Activated gamma-delta T cell treated with Interleukin-2 at 50 U/mL for 16 hours (primary cell): ENCODE measurements around the gene DENND2A.

ENCODE experiments used
- DNase-seq: peaks from one replicate; pipeline ENCODE4 v3.0.0-alpha.2; 2020

Gene DENND2A

DNA sequence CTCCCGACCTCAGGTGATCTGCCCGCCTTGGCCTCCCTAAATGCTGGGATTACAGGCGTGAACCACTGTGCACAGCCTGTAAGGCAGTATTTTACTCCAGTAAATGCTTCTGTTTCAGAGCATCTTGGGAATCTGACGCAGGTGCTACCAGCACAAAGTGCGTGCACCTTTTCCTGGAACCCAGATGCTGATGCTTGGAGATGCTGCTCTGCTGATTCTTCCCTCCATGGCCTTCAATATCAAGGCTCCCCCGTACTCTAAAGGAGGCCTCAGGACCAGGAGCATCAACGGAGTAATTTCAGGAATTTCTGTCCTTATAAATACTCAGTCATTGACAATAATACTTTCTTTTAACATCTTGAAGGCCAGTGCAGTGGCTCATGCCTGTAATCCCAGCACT lies 23.5 kb downstream of the DENND2A start:
- no peak for DNase-seq

- DNase-seq: no peak
Measured at GRCh38 chr7:140616328-140616727, 24.3 kb downstream of the DENND2A start.

DNA sequence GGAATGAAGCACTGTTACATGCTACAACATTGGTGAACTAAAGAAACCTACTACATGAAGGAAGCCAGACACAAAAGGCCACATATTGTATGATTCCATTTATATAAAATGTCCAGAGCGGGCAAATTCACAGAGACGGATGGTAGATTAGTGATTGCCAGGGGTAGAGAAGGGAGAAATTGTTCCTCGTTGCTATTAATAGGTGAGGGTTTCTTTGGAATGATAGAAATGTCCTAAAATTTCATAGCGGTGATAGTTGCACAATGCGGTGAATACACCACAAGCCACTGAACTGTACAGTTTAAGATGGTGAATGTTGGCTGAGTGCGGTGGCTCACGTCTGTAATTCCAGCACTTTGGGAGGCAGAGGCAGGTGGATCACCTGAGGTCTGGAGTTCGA lies 29.0 kb downstream of the DENND2A start:
- DNase-seq: no peak

- DNase-seq: no peak
Measured at GRCh38 chr7:140610204-140611165, 30.1 kb downstream of the DENND2A start.

- no peak for DNase-seq
Measured at GRCh38 chr7:140609646-140610045, 31.0 kb downstream of the DENND2A start.

DNA sequence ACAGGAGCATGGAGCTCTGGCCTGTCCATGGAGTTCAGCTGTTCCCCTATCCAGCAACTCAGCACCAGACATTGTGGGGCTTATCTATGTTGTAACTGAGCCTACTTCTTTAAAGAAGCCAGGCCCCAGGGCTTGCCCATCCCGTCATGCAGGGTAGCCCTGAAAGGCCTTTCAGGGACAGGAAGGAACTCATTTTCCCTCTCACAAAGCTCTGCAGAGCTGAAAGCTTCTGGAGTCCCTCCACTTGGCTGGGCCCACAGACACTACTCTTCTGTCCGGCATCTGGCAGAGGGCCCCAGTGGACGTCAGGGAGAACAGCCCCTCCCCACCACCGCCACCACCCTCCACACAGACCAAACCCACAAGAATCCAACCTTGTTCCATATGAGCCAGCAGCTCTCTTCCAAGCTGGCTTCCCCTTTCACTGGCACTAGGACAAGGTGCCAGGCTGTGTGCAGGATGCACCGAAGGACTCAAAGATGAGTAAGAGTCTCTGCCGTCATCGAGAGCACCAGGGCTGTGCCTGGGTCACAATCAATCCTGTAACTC lies 33.1 kb downstream of the DENND2A start:
- DNase-seq: no peak

DNA sequence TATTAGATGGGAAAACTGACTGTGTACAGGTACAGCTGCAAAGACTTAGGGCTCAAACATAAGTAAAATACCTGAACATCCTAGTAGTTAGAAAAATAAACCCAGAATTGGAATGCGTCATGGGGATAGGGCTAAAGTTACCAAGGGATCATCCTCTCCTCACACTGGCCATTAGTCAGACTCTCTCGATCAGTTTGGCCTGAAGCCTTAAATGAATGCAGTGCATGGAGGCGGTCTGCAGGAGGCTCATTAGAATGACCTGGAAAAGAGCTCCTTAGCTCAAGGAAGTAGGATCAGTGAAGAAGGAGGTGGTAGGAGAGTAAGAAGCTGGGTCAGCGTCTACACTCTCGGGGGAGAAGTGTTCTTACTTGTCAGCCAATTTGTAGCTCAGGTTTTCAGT lies 35.3 kb downstream of the DENND2A start:
- DNase-seq: no peak

DNA sequence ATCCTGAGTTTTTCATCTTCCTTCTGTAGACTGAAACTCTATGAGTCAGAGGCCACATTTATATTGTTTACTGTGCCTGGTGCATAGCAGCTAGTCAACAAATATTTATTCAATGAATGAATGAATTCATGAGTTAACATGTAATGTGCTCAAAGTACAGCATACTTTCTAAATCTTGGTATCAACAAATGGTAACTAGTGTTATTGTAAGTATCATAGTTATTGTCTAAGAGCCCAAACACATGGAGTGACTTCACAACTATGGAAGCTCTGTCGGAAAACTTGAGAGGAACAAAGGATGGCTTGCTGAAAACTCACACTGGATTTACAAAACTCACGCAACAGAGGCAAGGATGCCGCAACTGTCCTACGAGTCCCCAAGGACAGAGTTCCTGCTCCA lies 35.9 kb downstream of the DENND2A start:
- DNase-seq: no peak

- DNase-seq: no peak
Measured at GRCh38 chr7:140604076-140604475, 36.5 kb downstream of the DENND2A start.

- no peak for DNase-seq
Measured at GRCh38 chr7:140601566-140602174, 38.9 kb downstream of the DENND2A start.

GRCh38 chr7:140600341-140600740 lies 40.3 kb downstream of the DENND2A start:
- no peak for DNase-seq

GRCh38 chr7:140597428-140597949 lies 43.1 kb downstream of the DENND2A start:
- no peak for DNase-seq

DNA sequence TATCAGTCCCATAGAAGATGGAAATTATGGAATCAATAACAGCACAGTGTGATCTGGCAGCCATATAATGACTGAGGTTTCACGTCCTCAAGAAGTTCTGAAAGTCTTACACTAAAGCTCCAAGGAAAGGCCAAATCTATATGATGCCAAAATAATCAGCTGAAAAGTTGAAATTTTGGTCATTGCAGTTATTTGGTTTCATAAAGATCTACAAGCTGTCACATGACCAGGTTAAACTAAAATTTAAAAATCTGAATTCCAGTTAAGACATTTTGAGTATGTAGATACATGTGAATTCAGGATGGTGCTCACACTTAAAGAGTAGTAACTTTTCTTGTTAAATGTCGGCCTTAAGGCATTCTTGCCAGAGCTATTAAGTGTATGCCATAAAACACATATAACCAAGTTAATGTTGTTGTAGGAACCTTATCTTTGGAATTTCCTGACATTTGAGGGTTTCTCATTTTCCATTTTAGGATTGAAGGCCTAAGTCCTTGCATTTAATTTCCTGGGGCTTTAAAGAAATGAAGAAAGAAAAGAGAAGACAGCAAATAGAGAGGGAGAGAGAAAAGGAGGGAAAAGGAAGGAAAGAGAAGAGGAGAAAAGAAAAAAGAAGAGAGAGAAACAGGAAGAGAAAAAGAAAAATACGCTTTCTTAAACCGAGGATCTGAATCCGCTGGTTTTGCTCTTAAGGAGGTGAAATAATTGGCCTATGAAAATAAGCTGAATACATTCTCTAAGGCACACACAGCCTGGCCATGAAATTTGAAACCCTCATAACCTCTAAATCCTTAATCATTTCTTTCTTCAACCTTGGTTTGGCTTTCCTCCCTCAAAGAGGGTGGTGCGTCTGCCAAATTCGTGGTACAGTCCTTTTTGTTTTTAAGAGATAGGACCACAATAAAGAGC lies 43.8 kb downstream of the DENND2A start:
- DNase-seq: no peak

- DNase-seq: no peak
Measured at GRCh38 chr7:140595468-140596092, 45.0 kb downstream of the DENND2A start.

- no peak for DNase-seq
Measured at GRCh38 chr7:140594131-140594691, 46.4 kb downstream of the DENND2A start.

GRCh38 chr7:140593672-140593982 lies 47.0 kb downstream of the DENND2A start:
- no peak for DNase-seq

DNA sequence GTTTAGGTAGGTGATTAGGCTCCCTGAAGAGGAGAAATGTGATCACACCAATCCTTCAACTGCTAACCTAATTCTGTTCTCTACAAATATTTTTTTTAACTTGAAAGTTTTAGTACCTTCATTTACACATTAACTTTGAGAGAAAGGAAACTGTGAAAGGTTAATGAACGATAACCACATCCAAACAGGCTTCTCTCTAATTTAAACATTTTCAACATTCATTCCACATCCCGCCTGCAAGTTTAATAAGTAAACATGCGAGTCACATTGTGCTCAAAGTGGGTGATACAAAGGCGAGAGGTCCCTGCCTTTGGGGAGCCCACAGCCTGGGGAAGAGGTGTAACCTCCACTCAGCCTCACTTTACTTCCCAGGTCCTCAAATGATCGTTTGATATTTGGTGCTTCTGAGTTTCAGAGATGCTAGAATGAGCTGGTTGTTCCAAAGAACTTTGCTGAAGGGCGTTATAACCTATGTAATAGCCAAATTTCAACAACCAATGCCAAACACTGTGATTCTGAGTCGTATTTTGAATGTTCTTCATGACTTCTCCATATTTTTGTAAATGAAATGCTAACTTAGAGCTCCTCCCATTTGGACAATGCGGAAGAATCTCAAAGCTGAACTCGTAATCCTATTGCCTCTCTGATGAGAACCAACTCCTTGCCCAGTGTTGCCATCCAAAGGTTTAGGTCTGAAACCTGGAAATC lies 47.5 kb downstream of the DENND2A start:
- no peak for DNase-seq

DNA sequence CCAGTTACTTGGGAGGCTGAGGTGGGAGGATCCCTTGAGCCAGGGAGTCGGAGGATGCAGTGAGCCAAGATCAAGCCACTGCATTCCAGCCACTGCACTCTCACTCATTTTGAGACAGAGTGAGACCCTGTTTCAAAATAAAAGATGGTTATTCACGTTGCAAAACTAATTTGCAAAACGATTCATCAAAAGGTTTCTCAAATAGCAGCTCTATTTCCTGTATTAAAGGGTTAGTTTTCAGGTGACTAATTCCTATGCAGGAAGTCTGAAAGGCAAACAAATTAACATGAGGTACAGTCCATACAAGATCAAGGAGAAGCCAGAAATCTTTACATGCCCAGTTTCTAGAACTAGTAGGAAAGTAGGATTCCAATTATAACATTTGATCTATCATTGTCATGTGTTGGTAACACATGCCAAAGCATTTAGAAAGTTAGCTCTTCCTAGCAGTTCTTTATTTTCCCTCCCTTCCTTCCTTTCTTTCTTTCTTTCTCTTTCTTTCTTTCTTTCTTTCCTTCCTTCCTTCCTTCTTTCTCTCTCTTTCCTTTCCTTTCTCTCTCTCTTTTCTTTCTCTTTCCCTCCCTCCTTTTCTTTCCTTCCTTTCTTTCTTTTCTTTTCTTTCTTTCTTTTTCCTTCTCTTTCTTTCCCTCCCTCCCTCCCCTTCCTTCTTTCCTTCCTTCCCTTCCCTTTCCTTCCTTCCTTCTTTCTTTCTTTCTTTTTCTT lies 49.3 kb downstream of the DENND2A start:
- no peak for DNase-seq

GRCh38 chr7:140587243-140587642 lies 53.4 kb downstream of the DENND2A start:
- DNase-seq: no peak

DNA sequence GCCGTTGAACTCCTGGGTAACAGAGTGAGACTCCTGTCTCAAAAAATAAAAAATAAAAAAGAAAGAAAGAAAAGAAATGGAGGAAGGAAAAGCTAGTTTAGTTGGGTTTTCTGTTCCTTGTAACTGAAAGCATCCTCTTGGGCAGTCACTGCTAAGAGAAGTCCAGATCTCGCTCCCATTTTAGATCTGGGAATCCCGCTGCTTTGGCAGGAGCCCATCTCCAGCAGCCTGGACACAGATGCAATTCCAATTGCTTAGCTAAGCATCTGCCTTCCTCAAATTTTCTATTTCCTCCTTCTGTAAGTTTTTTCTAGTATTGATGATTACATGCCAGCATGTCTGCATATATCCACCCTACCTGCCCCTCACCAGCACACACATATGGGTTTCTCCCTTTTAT lies 54.1 kb downstream of the DENND2A start:
- DNase-seq: no peak

GRCh38 chr7:140585333-140585732 lies 55.3 kb downstream of the DENND2A start:
- no peak for DNase-seq
